Brain microvascular endothelial cell (primary cell): ENCODE data around the gene POLR3C.

Source experiments
- DNase-seq: peaks from one replicate; pipeline ENCODE4 v3.0.0-alpha.2; 2020
- H3K27ac ChIP-seq: fragments of 250-450 bp; sonication (Bioruptor Pico); 2 replicates; pipeline ENCODE4 v1.5.1; 2020; ENCODE audit warnings: mild to moderate bottlenecking, moderate library complexity
- H3K27me3 ChIP-seq: fragments of 250-450 bp; sonication (Bioruptor Pico); replicated peaks from 2 replicates; pipeline ENCODE4 v1.5.1; 2020; ENCODE audit warnings: mild to moderate bottlenecking
- H3K36me3 ChIP-seq: fragments of 250-450 bp; sonication (Bioruptor Pico); replicated peaks from 2 replicates; pipeline ENCODE4 v1.5.1; 2020; ENCODE audit warnings: mild to moderate bottlenecking
- H3K4me3 ChIP-seq: 2 replicates; pipeline ENCODE4 v1.5.1; 2011; ENCODE audit warnings: low read depth, mild to moderate bottlenecking, control low read depth, low read length, moderate library complexity
- in situ Hi-C: cut with HindIII; loops from 2 replicates; pipeline ENCODE4 v1.10.0; 2017; ENCODE audit warnings: low sequenced_read_pairs, low pct_ligation_motif_present
- TF ChIP-seq, protein P1 (sequence below): IDR thresholded peaks from 2 replicates; pipeline ENCODE4 v1.5.1; 2011; ENCODE audit warnings: low read depth, mild to moderate bottlenecking, moderate library complexity, low read length, control low read depth, inconsistent platforms; ENCODE audit errors: missing control alignments

The POLR3C gene

DNA sequence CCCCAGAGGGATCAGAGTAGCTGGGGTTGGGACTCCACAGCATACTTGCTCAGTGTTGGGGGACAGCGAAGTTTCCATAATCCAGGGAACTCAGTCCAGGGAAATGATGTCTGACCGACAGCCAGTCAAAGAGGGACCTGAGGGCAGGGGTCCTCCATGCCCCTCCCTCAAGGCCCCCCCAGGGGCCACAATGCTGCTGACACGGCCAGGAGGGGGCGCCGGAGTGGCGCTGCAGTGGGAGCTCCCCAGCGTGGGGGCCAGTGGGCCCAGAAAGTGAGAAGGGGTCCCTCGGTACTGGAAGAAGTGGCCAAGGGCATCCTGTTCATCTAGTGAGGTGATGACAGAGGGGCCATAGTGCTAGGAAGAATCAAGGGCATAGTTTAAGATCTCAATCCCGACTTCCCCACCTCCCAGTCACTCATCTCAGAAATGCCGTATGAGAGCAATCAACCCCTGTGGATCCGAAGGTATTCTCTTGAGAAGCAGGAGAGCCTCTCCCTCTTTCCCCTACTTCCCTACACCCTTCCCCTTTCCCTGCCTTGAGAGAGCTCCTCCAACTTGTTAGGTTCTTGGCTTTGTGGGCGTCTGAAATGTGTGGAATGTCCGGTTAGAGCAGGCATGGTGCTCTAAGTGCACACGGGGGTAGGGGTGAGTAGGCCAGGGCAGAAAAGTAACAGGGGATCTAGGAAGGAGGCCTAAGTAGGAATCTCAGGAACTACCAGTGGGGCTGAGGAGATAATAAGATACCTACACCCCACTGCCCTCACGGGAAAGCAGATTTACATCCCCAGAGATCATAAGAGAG, 25.6 kb downstream of the POLR3C start:
- Histone ChIP-seq H3K4me3 (no peak overlapping the region), H3K27me3 (no peaks in the 10 kb centered on the region), H3K27ac (no peak overlapping the region), H3K36me3 (peaks cover 65% of the 10 kb centered on the region)
- in situ Hi-C loops: no loop called here
- TF ChIP-seq, protein P1, sequence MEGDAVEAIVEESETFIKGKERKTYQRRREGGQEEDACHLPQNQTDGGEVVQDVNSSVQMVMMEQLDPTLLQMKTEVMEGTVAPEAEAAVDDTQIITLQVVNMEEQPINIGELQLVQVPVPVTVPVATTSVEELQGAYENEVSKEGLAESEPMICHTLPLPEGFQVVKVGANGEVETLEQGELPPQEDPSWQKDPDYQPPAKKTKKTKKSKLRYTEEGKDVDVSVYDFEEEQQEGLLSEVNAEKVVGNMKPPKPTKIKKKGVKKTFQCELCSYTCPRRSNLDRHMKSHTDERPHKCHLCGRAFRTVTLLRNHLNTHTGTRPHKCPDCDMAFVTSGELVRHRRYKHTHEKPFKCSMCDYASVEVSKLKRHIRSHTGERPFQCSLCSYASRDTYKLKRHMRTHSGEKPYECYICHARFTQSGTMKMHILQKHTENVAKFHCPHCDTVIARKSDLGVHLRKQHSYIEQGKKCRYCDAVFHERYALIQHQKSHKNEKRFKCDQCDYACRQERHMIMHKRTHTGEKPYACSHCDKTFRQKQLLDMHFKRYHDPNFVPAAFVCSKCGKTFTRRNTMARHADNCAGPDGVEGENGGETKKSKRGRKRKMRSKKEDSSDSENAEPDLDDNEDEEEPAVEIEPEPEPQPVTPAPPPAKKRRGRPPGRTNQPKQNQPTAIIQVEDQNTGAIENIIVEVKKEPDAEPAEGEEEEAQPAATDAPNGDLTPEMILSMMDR: peak; percentile 73
- peak; percentile 66 for DNase-seq

- Histone ChIP-seq H3K27me3 (no peaks in the 10 kb centered on the region), H3K4me3 (no peak overlapping the region), H3K27ac (no peak overlapping the region), H3K36me3 (peaks cover 58% of the 10 kb centered on the region)
- DNase-seq: no peak
- in situ Hi-C loops: no loop called here
- TF ChIP-seq, protein P1: peak; percentile 22
Observed at GRCh38 chr1:145855426-145855948, 31.5 kb downstream of the POLR3C start.

- Histone ChIP-seq H3K27me3 (no peaks in the 10 kb centered on the region), H3K27ac (no peak overlapping the region), H3K4me3 (no peak overlapping the region), H3K36me3 (peaks cover 43% of the 10 kb centered on the region)
- in situ Hi-C loops: no loop called here
- TF ChIP-seq, protein P1: no peak
- no peak for DNase-seq
Observed at GRCh38 chr1:145857170-145857569, 33.2 kb downstream of the POLR3C start.

DNA sequence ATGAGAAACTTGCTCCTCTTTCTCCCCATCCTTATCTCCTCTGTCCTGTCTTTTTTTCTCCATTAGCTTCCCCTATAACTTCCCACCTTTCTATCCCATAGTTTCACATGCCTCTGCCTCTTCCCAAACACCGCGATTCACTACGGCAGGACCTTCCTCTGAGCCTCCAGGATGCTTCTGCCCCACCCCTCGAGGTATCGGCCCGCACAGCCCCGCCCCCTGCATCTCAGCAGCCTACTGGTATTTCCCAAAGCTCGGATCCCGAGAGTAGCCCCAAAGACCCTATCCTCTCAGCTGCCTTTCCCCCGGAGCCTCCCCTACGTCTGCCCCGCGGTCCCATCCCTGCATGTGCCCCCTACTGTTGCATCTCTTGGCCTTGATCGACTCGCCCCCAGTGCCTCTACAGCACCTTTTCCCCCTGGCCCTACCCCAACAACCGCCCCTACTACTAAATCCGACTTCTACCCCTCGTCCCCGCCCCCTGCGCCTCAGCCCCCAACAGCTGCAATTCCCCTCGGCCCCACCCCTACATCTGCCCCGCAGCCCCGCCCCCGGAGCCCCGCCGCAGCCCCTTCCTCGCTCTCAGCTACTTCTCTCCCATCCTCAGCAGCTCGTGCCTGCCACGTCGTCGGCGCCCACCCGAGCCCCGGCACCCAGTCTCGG, 34.4 kb downstream of the POLR3C start:
- DNase-seq: no peak
- TF ChIP-seq, protein P1: peak; percentile 11
- peak overlapping the region; percentile 33 for H3K27ac ChIP-seq
- peak overlapping the region; percentile 91 for H3K4me3 ChIP-seq
- in situ Hi-C loops: no loop called here
- no peaks in the 10 kb centered on the region for H3K27me3 ChIP-seq
- H3K36me3 ChIP-seq: peaks cover 33% of the 10 kb centered on the region

GRCh38 chr1:145858901-145859490, 35.0 kb downstream of the POLR3C start, which contains the start of gene PIAS3:
Gene PIAS3 (minus strand): TSS chr1:145859081. CDS start chr1:145858990, 91 bp downstream.
- in situ Hi-C loops: no loop called here
- peaks cover 27% of the 10 kb centered on the region for H3K36me3 ChIP-seq

More at GRCh38 chr1:145858901-145859490, 35.0 kb downstream of the POLR3C start, which contains the start of gene PIAS3:
- peak; percentile 94 for DNase-seq
- TF ChIP-seq, protein P1: no peak
- Histone ChIP-seq H3K27me3 (no peaks in the 10 kb centered on the region), H3K27ac (peak within 1 kb of the TSS; percentile 55), H3K4me3 (peak within 1 kb of the TSS; percentile 91)
